Stomach (tissue), 9 donors: Measurements from ENCODE around the gene ARHGAP26. TPM values are rescaled to one million over a fixed set of nuclear protein-coding genes. Genes with fewer than 3 reads are reported as not detected.
A peak's percentile ranks its signal among the peaks of the same experiment; 100 is the strongest.

ENCODE experiments used
- DNase-seq, 2 donors: peaks; one replicate each; pipeline versions ENCODE4 v3.0.0 to v3.0.0-alpha.2; 2013 to 2019
- H3K27ac ChIP-seq, 5 donors: fragments of 200-600 bp in 4 of 5; sonication (generic) in 4 of 5; one replicate each; pipeline ENCODE4 v1.5.1; 2013 to 2019; ENCODE audit warnings: mild to moderate bottlenecking in 1 of 5, moderate library complexity in 1 of 5
- H3K27me3 ChIP-seq, 3 donors: fragments of 200-600 bp; sonication (generic); one replicate each; pipeline ENCODE4 v1.5.1; 2017 to 2019; ENCODE audit warnings: mixed run types in 1 of 3
- H3K36me3 ChIP-seq, 4 donors: fragments of 200-600 bp; sonication (generic); 1 replicate in 3 of 4; 2 replicates in 1 of 4; pipeline ENCODE4 v1.5.1; 2016 to 2019
- H3K4me1 ChIP-seq, 4 donors: fragments of 200-600 bp; sonication (generic); one replicate each; pipeline ENCODE4 v1.5.1; 2016 to 2019
- H3K4me3 ChIP-seq, 4 donors: fragments of 200-600 bp; sonication (generic) in 3 of 4; one replicate each; pipeline ENCODE4 v1.5.1; 2016 to 2019; ENCODE audit warnings: mild to moderate bottlenecking in 1 of 4
- H3K9me3 ChIP-seq, 4 donors: fragments of 200-600 bp; sonication (generic); one replicate each; pipeline ENCODE4 v1.5.1; 2016 to 2019
- EP300 ChIP-seq: sonication (generic); formaldehyde crosslinking; IDR thresholded peaks from one replicate; pipeline ENCODE4 v1.6.1; 2017; ENCODE audit warnings: antibody characterized with exemption
- POLR2A ChIP-seq, 4 donors: fragments of 450-650 bp; IDR thresholded peaks; one replicate each; pipeline ENCODE4 v1.6.1; 2016; ENCODE audit warnings: antibody characterized with exemption in 4 of 4, control low read depth in 2 of 4, mild to moderate bottlenecking in 1 of 4, moderate library complexity in 1 of 4
- POLR2AphosphoS5 ChIP-seq, 3 donors: sonication (generic); formaldehyde crosslinking; IDR thresholded peaks; one replicate each; pipeline ENCODE4 v1.6.1; 2016; ENCODE audit warnings: antibody characterized with exemption in 3 of 3
- WGBS, 5 donors: extraction: QIAGEN DNeasy Blood & Tissue Kit in 3 of 5; methylation state at CpG; one replicate each; pipeline versions ENCODE4 v1.1.5 to v1.1.7; 2013 to 2018; 5-methylcytosine and 5-hydroxymethylcytosine counted together
- intact Hi-C: fragments of 100-400 bp; cut with DNase I; formaldehyde crosslinking; loops from one replicate; pipeline ENCODE4 v1.15.1; 2023; ENCODE audit warnings: low total_unique reads
- polyA plus RNA-seq, 3 donors: library from polyadenylated mRNA; stranded (reverse); fragments of 200-250 nt; gene quantifications; one replicate each; pipeline ENCODE4 v1.2.3, GENCODE V29; 2013
- total RNA-seq, 5 donors: library from RNA; depleted of rRNA; stranded (reverse); fragments of >200 nt; gene quantifications; one replicate each; pipeline versions ENCODE4 v1.1.0 to v1.2.3, GENCODE V29; 2014 to 2016
- TF ChIP-seq, protein P1 (sequence below), 7 experiments: fragments of 450-650 bp in 4 of 7; fragments of 200-600 bp in 3 of 7; sonication (generic) in 3 of 7; IDR thresholded peaks; one replicate each; pipeline ENCODE4 v1.5.1; 2016 to 2019; ENCODE audit warnings: antibody characterized with exemption in 7 of 7, control low read depth in 2 of 7, mild to moderate bottlenecking in 1 of 7
- donor health status: healthy with polysubstance abuse.
- donor health status: Bipolar disorder and iron deficiency.
- donor health status: healthy.

Gene ARHGAP26
- total and polyA plus RNA-seq, 8 donors = 4.0 to 115 (median 34.1) TPM

- no peak for DNase-seq
- 91 to 97% (median 96%) methylated on average over 1 of the region's 1 CpG for WGBS, 5 donors
- intact Hi-C loops = no loop called here
Measured at GRCh38 chr5:143046314-143046713, 276.1 kb downstream of the ARHGAP26 start.

GRCh38 chr5:143047091-143047490 is 276.9 kb downstream of the ARHGAP26 start:
- intact Hi-C loops = no loop called here
- 78 to 89% (median 80%) methylated on average over 1 of the region's 1 CpG for WGBS, 5 donors
- no peak for DNase-seq
- H3K9me3 ChIP-seq = no peaks in the 10 kb centered on the region
- no peak for TF ChIP-seq POLR2A (IDR thresholded peaks at IDR 0.05)
- no peak for TF ChIP-seq POLR2AphosphoS5 (IDR thresholded peaks at IDR 0.05)
- TF ChIP-seq EP300 = no peak
- TF ChIP-seq, protein P1, sequence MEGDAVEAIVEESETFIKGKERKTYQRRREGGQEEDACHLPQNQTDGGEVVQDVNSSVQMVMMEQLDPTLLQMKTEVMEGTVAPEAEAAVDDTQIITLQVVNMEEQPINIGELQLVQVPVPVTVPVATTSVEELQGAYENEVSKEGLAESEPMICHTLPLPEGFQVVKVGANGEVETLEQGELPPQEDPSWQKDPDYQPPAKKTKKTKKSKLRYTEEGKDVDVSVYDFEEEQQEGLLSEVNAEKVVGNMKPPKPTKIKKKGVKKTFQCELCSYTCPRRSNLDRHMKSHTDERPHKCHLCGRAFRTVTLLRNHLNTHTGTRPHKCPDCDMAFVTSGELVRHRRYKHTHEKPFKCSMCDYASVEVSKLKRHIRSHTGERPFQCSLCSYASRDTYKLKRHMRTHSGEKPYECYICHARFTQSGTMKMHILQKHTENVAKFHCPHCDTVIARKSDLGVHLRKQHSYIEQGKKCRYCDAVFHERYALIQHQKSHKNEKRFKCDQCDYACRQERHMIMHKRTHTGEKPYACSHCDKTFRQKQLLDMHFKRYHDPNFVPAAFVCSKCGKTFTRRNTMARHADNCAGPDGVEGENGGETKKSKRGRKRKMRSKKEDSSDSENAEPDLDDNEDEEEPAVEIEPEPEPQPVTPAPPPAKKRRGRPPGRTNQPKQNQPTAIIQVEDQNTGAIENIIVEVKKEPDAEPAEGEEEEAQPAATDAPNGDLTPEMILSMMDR (IDR thresholded peaks at IDR 0.05) = no peak
- no peaks in the 10 kb centered on the region for H3K27me3 ChIP-seq
- peaks cover 10 to 19% (median 14%) of the 10 kb centered on the region in 4 donors for H3K4me1 ChIP-seq
- H3K36me3 ChIP-seq = peaks cover 0 to 23% (median 14%) of the 10 kb centered on the region in 4 donors
- H3K4me3 ChIP-seq = no peak overlapping the region
- H3K27ac ChIP-seq = no peak overlapping the region

More at GRCh38 chr5:143046314-143046713, 276.1 kb downstream of the ARHGAP26 start:
- Histone ChIP-seq H3K4me3 (no peak overlapping the region), H3K27ac (no peak overlapping the region), H3K36me3 (peaks cover 4 to 31% (median 19%) of the 10 kb centered on the region in 4 donors), H3K9me3 (no peaks in the 10 kb centered on the region), H3K27me3 (no peaks in the 10 kb centered on the region), H3K4me1 (peaks cover 2 to 19% (median 8%) of the 10 kb centered on the region in 4 donors)
- TF ChIP-seq, protein P1 (IDR thresholded peaks at IDR 0.05) = no peak
- TF ChIP-seq POLR2A (IDR thresholded peaks at IDR 0.05) (no peak), POLR2AphosphoS5 (IDR thresholded peaks at IDR 0.05) (no peak), EP300 (no peak)

DNA sequence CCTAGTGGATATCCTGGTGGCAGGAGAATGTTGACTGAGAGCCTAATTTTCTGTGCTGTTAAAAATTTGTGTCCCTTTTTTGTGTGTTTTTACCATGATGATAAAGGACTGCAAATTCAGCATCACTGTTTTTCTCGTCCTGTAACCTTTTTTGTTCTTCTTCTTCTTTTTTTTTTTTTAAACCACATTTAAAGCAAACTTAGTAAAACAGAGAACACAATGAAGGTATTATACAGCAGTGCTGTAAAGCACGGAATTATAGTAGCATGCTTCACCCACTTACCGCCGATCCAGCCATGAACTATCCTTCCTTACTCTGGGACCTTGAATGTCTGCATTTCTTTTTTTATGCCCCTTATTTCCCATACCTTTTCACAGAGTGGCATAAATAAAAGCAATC is 280.0 kb downstream of the ARHGAP26 start:
- Histone ChIP-seq H3K36me3 (peaks cover 0 to 17% (median 6%) of the 10 kb centered on the region in 4 donors), H3K27me3 (no peaks in the 10 kb centered on the region), H3K9me3 (no peaks in the 10 kb centered on the region), H3K4me1 (peaks cover 11 to 24% (median 14%) of the 10 kb centered on the region in 4 donors), H3K27ac (no peak overlapping the region), H3K4me3 (no peak overlapping the region)
- intact Hi-C loops = no loop called here
- TF ChIP-seq, protein P1 (IDR thresholded peaks at IDR 0.05) = no peak
- TF ChIP-seq EP300 (no peak), POLR2A (IDR thresholded peaks at IDR 0.05) (no peak), POLR2AphosphoS5 (IDR thresholded peaks at IDR 0.05) (no peak)
- DNase-seq = no peak
- WGBS, 5 donors = 83 to 93% (median 90%) methylated on average over 4 of the region's 4 CpGs

- Histone ChIP-seq H3K27me3 (no peaks in the 10 kb centered on the region), H3K4me3 (no peak overlapping the region), H3K36me3 (peaks cover 0 to 22% (median 9%) of the 10 kb centered on the region in 4 donors), H3K9me3 (no peaks in the 10 kb centered on the region), H3K4me1 (peaks cover 11 to 26% (median 14%) of the 10 kb centered on the region in 4 donors), H3K27ac (peak overlapping the region; percentile 6 to 76 (median 56))
- TF ChIP-seq POLR2A (IDR thresholded peaks at IDR 0.05) (no peak), EP300 (no peak), POLR2AphosphoS5 (IDR thresholded peaks at IDR 0.05) (peak; percentile 36 to 58 (median 40))
- TF ChIP-seq, protein P1 (IDR thresholded peaks at IDR 0.05) = no peak
- DNase-seq = peak in 1 of 2 donors; percentile 86
- WGBS, 5 donors = 21 to 42% (median 34%) methylated on average over 7 of the region's 7 CpGs
- intact Hi-C loops = no loop called here
Measured at GRCh38 chr5:143051244-143052058, 281.3 kb downstream of the ARHGAP26 start.
